K562 (cell line): ENCODE measurements around the gene ITGA1. TPM values are rescaled to one million over a fixed set of nuclear protein-coding genes. Genes with fewer than 3 reads are reported as not detected.
"Not testable (repeated sequence)": the region's sequence is repeated elsewhere in the genome, so short reads cannot be mapped to it uniquely, and the experiment has no call there.

Experiments used
- ATAC-seq: fragments of 200-7000 bp; cut with Tn5 transposase; 3 replicates; pipeline ENCODE4 v1.9.1; 2020; ENCODE audit warnings: moderate library complexity
- BruUV-seq: library from RNA; stranded (reverse); fragments of 400-500 nt; replicated peaks from 2 replicates; lab custom pipeline; 2021; lab: Mats Ljungman, UMichigan
- CTCF ChIA-PET: fragments of 300-600 bp; formaldehyde crosslinking; extraction: SDS; loops from one replicate; lab custom pipeline; 2021; ENCODE audit warnings: low intra/inter-chr PET ratio; lab: Yijun Ruan, JAX
- POLR2A ChIA-PET: fragments of 300-600, 350-650 bp; sonication (Branson Sonifier 250); formaldehyde crosslinking; extraction: SDS; loops from one replicate; lab custom pipeline; 2021; ENCODE audit warnings: antibody characterized with exemption, inconsistent platforms; lab: Yijun Ruan, JAX
- DNase-seq, 4 experiments: peaks; one replicate each; pipeline versions ENCODE4 v3.0.0 to v3.0.0-alpha.2; 2011 to 2018; ENCODE audit warnings: low spot score in 3 of 4, mixed read lengths in 3 of 4; ENCODE audit errors: extremely low read depth in 1 of 4
- FAIRE-seq: peaks from 2 replicates; lab custom pipeline; 2011; peaks lifted over from hg19 to GRCh38; lab: Jason Lieb, UNC
- H2AFZ ChIP-seq: 2 replicates; pipeline ENCODE4 v1.6.0; 2011; ENCODE audit warnings: low read depth, low read length, control low read depth, inconsistent platforms
- H3K27ac ChIP-seq: fragments of 200-600 bp; 3 replicates; pipeline ENCODE4 v1.8.0; 2011; ENCODE audit warnings: low read depth, mild to moderate bottlenecking, control low read depth, inconsistent platforms, low read length, moderate library complexity, mixed read lengths; ENCODE audit errors: extremely low read depth
- H3K27me3 ChIP-seq, 2 experiments: fragments of 300-600 bp in 1 of 2; 2 replicates in 1 of 2; 3 replicates in 1 of 2; pipeline versions ENCODE4 v1.6.0 to v1.8.0; 2011; ENCODE audit warnings: inconsistent platforms in 2 of 2, low read length in 2 of 2, mild to moderate bottlenecking in 1 of 2, mixed read lengths in 1 of 2, moderate library complexity in 1 of 2; ENCODE audit not compliant: control insufficient read depth in 2 of 2, insufficient read depth in 2 of 2
- H3K36me3 ChIP-seq: fragments of 300-600 bp; 3 replicates; pipeline ENCODE4 v1.8.0; 2011; ENCODE audit warnings: mild to moderate bottlenecking, low read length, inconsistent platforms; ENCODE audit not compliant: control insufficient read depth, insufficient read depth
- H3K4me1 ChIP-seq, 2 experiments: fragments of 200-600 bp in 1 of 2; replicated peaks in 1 of 2; 2 replicates in 1 of 2; 3 replicates in 1 of 2; pipeline versions ENCODE4 v1.5.1 to v1.8.0; 2011; ENCODE audit warnings: inconsistent platforms in 2 of 2, low read length in 2 of 2, mild to moderate bottlenecking in 1 of 2, mixed read lengths in 1 of 2, moderate library complexity in 1 of 2; ENCODE audit not compliant: control insufficient read depth in 2 of 2, insufficient read depth in 2 of 2
- H3K4me2 ChIP-seq: 2 replicates; pipeline ENCODE4 v1.6.1; 2011; ENCODE audit warnings: low read length, control low read depth, inconsistent platforms, mixed read lengths; ENCODE audit not compliant: insufficient read depth
- H3K4me3 ChIP-seq: fragments of 200-600 bp; sonication (generic), shearing (Covaris generic); 2 replicates; pipeline ENCODE4 v1.5.1; 2016; ENCODE audit warnings: control low read depth, inconsistent platforms
- H3K79me2 ChIP-seq: fragments of 200-600 bp; 3 replicates; pipeline ENCODE4 v1.8.0; 2011; ENCODE audit warnings: low read length, inconsistent platforms; ENCODE audit not compliant: control insufficient read depth, insufficient read depth
- H3K9ac ChIP-seq, 2 experiments: 2 replicates each; pipeline versions ENCODE4 v1.6.0 to v1.6.1; 2011; ENCODE audit warnings: low read depth in 2 of 2, low read length in 2 of 2, control low read depth in 1 of 2, inconsistent platforms in 1 of 2, mild to moderate bottlenecking in 1 of 2, mixed read lengths in 1 of 2; ENCODE audit not compliant: insufficient read depth in 1 of 2
- H3K9me1 ChIP-seq: one replicate; pipeline ENCODE4 v1.6.0; 2011; ENCODE audit warnings: inconsistent platforms, mild to moderate bottlenecking, low read length, moderate library complexity; ENCODE audit not compliant: control insufficient read depth, insufficient read depth
- H3K9me3 ChIP-seq: replicated peaks from 2 replicates; pipeline ENCODE4 v1.5.1; 2011; ENCODE audit warnings: low read depth, low read length, inconsistent platforms; ENCODE audit not compliant: control insufficient read depth, insufficient read depth
- H4K20me1 ChIP-seq: replicated peaks from 2 replicates; pipeline ENCODE4 v1.6.1; 2011; ENCODE audit warnings: low read length, inconsistent platforms, mixed read lengths; ENCODE audit not compliant: control insufficient read depth, insufficient read depth
- CHD7 ChIP-seq: fragments of 200-600 bp; sonication (generic); IDR thresholded peaks from one replicate; pipeline ENCODE4 v1.6.1; 2012; ENCODE audit warnings: mild to moderate bottlenecking, low read depth, low read length, inconsistent platforms
- KLF6 ChIP-seq: fragments of 250-450 bp; sonication (Bioruptor Pico); IDR thresholded peaks from 2 replicates; pipeline ENCODE4 v1.4.0; 2020; ENCODE audit warnings: mild to moderate bottlenecking, moderate library complexity, borderline replicate concordance
- MTA3 ChIP-seq: fragments of 450-650 bp; formaldehyde crosslinking; IDR thresholded peaks from 2 replicates; pipeline ENCODE4 v1.6.1; 2017; ENCODE audit warnings: mild to moderate bottlenecking, borderline replicate concordance
- MYBL2 ChIP-seq, 2 experiments: fragments of 450-650 bp in 1 of 2; sonication (generic) in 1 of 2; formaldehyde crosslinking in 1 of 2; IDR thresholded peaks; 2 replicates each; pipeline versions ENCODE4 v1.6.1 to v1.8.1; 2017 to 2022; ENCODE audit warnings: borderline replicate concordance in 1 of 2, inconsistent platforms in 1 of 2, low read depth in 1 of 2, mild to moderate bottlenecking in 1 of 2, missing genetic modification reagents in 1 of 2, moderate library complexity in 1 of 2
- RBFOX2 ChIP-seq: fragments of 200-400 bp; formaldehyde crosslinking; IDR thresholded peaks from 2 replicates; pipeline ENCODE4 v1.6.1; 2017; ENCODE audit warnings: low read depth, mild to moderate bottlenecking, low read length, moderate library complexity
- XRCC4 ChIP-seq: IDR thresholded peaks from one replicate; pipeline ENCODE4 v1.6.1; 2011; ENCODE audit not compliant: insufficient read depth, insufficient read length; ENCODE audit errors: extremely low read depth
- ZNF384 ChIP-seq: IDR thresholded peaks from 2 replicates; pipeline ENCODE4 v1.6.1; 2012; ENCODE audit warnings: low read depth, low read length, improper control_type of control experiment
- WGBS: fragments of 100-300 bp; shearing (Covaris generic); methylation state at CpG from one replicate; pipeline ENCODE4 v1.1.6; 2016; ENCODE audit warnings: low coverage, mixed read lengths; ENCODE audit not compliant: insufficient coverage; ENCODE audit errors: missing lambda C conversion rate; 5-methylcytosine and 5-hydroxymethylcytosine counted together
- in situ Hi-C: fragments of 300-500 bp; cut with MboI; formaldehyde crosslinking; loops from 4 replicates; pipeline ENCODE4 v1.15.0; 2018; ENCODE audit warnings: inconsistent platforms, mixed read lengths
- intact Hi-C: fragments of 100-400 bp; cut with micrococcal nuclease; formaldehyde crosslinking; loops from 2 replicates; pipeline ENCODE4 v1.14.2; 2022
- polyA plus RNA-seq, 8 experiments: library from polyadenylated mRNA; depleted of rRNA in 4 of 8; stranded (reverse) in 5 of 8; unstranded in 3 of 8; fragments of >200 nt; fragmentation: Nextera tagmentation in 2 of 8; fragmentation: Illumina TruSeq in 1 of 8; extraction: Ambion mirVana in 2 of 8; extraction: Trizol in 1 of 8; gene quantifications; 2 replicates each; pipeline versions ENCODE4 v1.2.1 to v1.2.3, GENCODE V29; 2011 to 2014; ENCODE audit warnings: inconsistent platforms in 1 of 8, missing spikeins in 1 of 8
- total RNA-seq, 7 experiments: library from RNA; depleted of rRNA in 6 of 7; stranded (reverse); fragments of >200 nt in 6 of 7; fragmentation: Illumina TruSeq in 2 of 7; extraction: Trizol in 2 of 7; gene quantifications; 2 replicates each; pipeline versions ENCODE4 v1.2.1 to v1.2.3, GENCODE V29; 2011 to 2021; ENCODE audit warnings: low replicate concordance in 1 of 7

ITGA1 gene
- total and polyA plus RNA-seq, 9 of the 15 experiments (the other 6 are each of a cell fraction or from before 2014, with no cell fraction given) = 0.04 to 0.22 TPM; not detected in 7

DNA sequence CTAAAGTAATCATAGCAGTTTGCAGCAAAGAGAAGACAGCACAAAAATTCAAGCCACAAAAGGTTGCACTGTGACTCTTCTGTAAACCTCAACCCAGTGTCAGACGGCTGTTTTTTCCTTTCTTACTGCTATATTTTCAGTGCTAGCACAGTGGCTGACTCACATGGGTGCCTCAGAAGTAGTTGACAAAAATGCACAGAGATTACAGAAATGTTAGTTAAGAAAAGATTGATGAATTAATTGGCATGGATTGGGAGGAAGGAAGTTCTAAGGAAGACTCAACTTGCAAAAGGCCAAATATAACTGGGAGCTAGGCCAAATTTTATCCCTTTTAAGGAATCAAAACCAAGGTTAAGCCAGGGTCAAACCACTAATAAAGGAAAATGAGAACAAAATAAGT lies 43.7 kb upstream of the ITGA1 start (continued):
- TF ChIP-seq CHD7 (no peak), XRCC4 (no peak), MTA3 (no peak), MYBL2 (IDR thresholded peaks at IDR 0.05; ENCODE audit: low read depth) (no peak), MYBL2 (CRISPR knock-in tag; IDR thresholded peaks at IDR 0.05; ENCODE audit: borderline replicate concordance) (no peak), RBFOX2 (no peak), ZNF384 (no peak), KLF6 (CRISPR knock-in tag) (no peak)
- TF ChIP-seq, all 486 proteins: peak for 0

- no CpG with 5 or more reads among the region's 2 CpGs for WGBS
- H3K9me1 ChIP-seq, H3K4me1 ChIP-seq, H4K20me1 ChIP-seq, H3K27me3 ChIP-seq, H3K4me2 ChIP-seq, POLR2A ChIA-PET, H3K9ac ChIP-seq, H3K9me3 ChIP-seq, BruUV-seq, H2AFZ ChIP-seq, ATAC-seq, H3K4me3 ChIP-seq, H3K36me3 ChIP-seq, CTCF ChIA-PET, in situ Hi-C loops, FAIRE-seq, intact Hi-C loops, H3K27ac ChIP-seq, DNase-seq, H3K79me2 ChIP-seq: not testable (repeated sequence)
Observed at GRCh38 chr5:52744867-52745458, 42.8 kb upstream of the ITGA1 start.
